ENCODE results near the gene IMPDH1. TPM values are rescaled to one million over a fixed set of nuclear protein-coding genes. Genes with fewer than 3 reads are reported as not detected.

The IMPDH1 gene
- polyA plus RNA-seq, 6 donors from 2014 or later: 24.6 to 39.6 (median 26.8) TPM

- peaks cover 0 to 2% (median 0%) of the 10 kb centered on the region in 7 donors for H3K9me3 Mint-ChIP-seq
- H3K36me3 Mint-ChIP-seq: no peaks in the 10 kb centered on the region
- ATAC-seq (ENCODE audit: low read depth in 2 of 2): no peak
- peaks cover 57 to 88% (median 78%) of the 10 kb centered on the region in 3 donors for H3K27me3 Mint-ChIP-seq
- DNase-seq: no peak
- H3K4me1 Mint-ChIP-seq: peaks cover 17 to 18% (median 18%) of the 10 kb centered on the region in 3 donors
- no peak overlapping the region for H3K4me3 Mint-ChIP-seq
- no peak overlapping the region for H3K27ac Mint-ChIP-seq
Measured at GRCh38 chr7:128364166-128364870, 45.5 kb downstream of the IMPDH1 start.

GRCh38 chr7:128363261-128363721 is 46.5 kb downstream of the IMPDH1 start:
- ATAC-seq (ENCODE audit: low read depth in 2 of 2) (no peak), DNase-seq (no peak)
- Mint-ChIP-seq H3K36me3 (no peaks in the 10 kb centered on the region), H3K27me3 (peaks cover 64 to 90% (median 84%) of the 10 kb centered on the region in 3 donors), H3K27ac (no peak overlapping the region), H3K4me3 (peak overlapping the region in 3 of 8 donors; percentile 70 to 92 (median 77)), H3K4me1 (peaks cover 17 to 18% (median 18%) of the 10 kb centered on the region in 3 donors), H3K9me3 (peaks cover 0 to 2% (median 0%) of the 10 kb centered on the region in 7 donors)

GRCh38 chr7:128362670-128363069 is 47.1 kb downstream of the IMPDH1 start:
- peaks cover 67 to 94% (median 88%) of the 10 kb centered on the region in 3 donors for H3K27me3 Mint-ChIP-seq
- H3K4me3 Mint-ChIP-seq: peak overlapping the region in 6 of 8 donors; percentile 74 to 92 (median 84)
- H3K27ac Mint-ChIP-seq: no peak overlapping the region
- H3K4me1 Mint-ChIP-seq: peaks cover 17 to 18% (median 18%) of the 10 kb centered on the region in 3 donors
- DNase-seq (no peak), ATAC-seq (ENCODE audit: low read depth in 2 of 2) (no peak)
- H3K36me3 Mint-ChIP-seq: no peaks in the 10 kb centered on the region
- H3K9me3 Mint-ChIP-seq: peaks cover 0 to 2% (median 0%) of the 10 kb centered on the region in 7 donors

- Mint-ChIP-seq H3K4me1 (peaks cover 17 to 18% (median 18%) of the 10 kb centered on the region in 3 donors), H3K36me3 (no peaks in the 10 kb centered on the region), H3K27ac (peak within 1 kb of the TSS in 2 of 6 donors; percentile 9 to 44), H3K4me3 (peak within 1 kb of the TSS; percentile 77 to 92 (median 86)), H3K9me3 (no peaks in the 10 kb centered on the region), H3K27me3 (peaks cover 58 to 87% (median 81%) of the 10 kb centered on the region in 3 donors)
- DNase-seq (peak; percentile 17), ATAC-seq (ENCODE audit: low read depth in 2 of 2) (peak; percentile 69 to 73)
Measured at GRCh38 chr7:128361411-128362379, 48.1 kb downstream of the IMPDH1 start, which contains the start of gene PRRT4. Gene PRRT4, minus strand, starts transcription at chr7:128361690.

GRCh38 chr7:128360359-128360678 is 49.5 kb downstream of the IMPDH1 start:
- DNase-seq (no peak), ATAC-seq (ENCODE audit: low read depth in 2 of 2) (no peak)
- Mint-ChIP-seq H3K36me3 (no peaks in the 10 kb centered on the region), H3K4me1 (peaks cover 17 to 18% (median 18%) of the 10 kb centered on the region in 3 donors), H3K27ac (no peak overlapping the region), H3K4me3 (peak overlapping the region in 4 of 8 donors; percentile 39 to 92 (median 68)), H3K27me3 (peaks cover 50 to 81% (median 76%) of the 10 kb centered on the region in 3 donors), H3K9me3 (no peaks in the 10 kb centered on the region)

- Mint-ChIP-seq H3K36me3 (no peaks in the 10 kb centered on the region), H3K27ac (no peak overlapping the region), H3K27me3 (peaks cover 46 to 77% (median 73%) of the 10 kb centered on the region in 3 donors), H3K4me1 (peaks cover 17 to 18% (median 18%) of the 10 kb centered on the region in 3 donors), H3K4me3 (peak overlapping the region in 5 of 8 donors; percentile 8 to 82 (median 65)), H3K9me3 (no peaks in the 10 kb centered on the region)
- DNase-seq: no peak
- ATAC-seq (ENCODE audit: low read depth in 2 of 2): no peak
Measured at GRCh38 chr7:128359939-128360338, 49.8 kb downstream of the IMPDH1 start.

GRCh38 chr7:128359336-128359735 is 50.4 kb downstream of the IMPDH1 start:
- H3K27ac Mint-ChIP-seq: no peak overlapping the region
- peaks cover 17 to 18% (median 18%) of the 10 kb centered on the region in 3 donors for H3K4me1 Mint-ChIP-seq
- H3K9me3 Mint-ChIP-seq: no peaks in the 10 kb centered on the region
- DNase-seq: no peak
- ATAC-seq (ENCODE audit: low read depth in 2 of 2): no peak
- no peaks in the 10 kb centered on the region for H3K36me3 Mint-ChIP-seq
- H3K4me3 Mint-ChIP-seq: peak overlapping the region in 4 of 8 donors; percentile 8 to 82 (median 28)
- H3K27me3 Mint-ChIP-seq: peaks cover 47 to 76% (median 72%) of the 10 kb centered on the region in 3 donors

GRCh38 chr7:128358233-128358632 is 51.5 kb downstream of the IMPDH1 start:
- Mint-ChIP-seq H3K4me3 (peak overlapping the region in 1 of 8 donors; percentile 19), H3K27ac (no peak overlapping the region), H3K27me3 (peaks cover 44 to 76% (median 72%) of the 10 kb centered on the region in 3 donors)

GRCh38 chr7:128357217-128357613 is 52.6 kb downstream of the IMPDH1 start:
- Mint-ChIP-seq H3K27ac (no peak overlapping the region), H3K27me3 (peaks cover 41 to 74% (median 70%) of the 10 kb centered on the region in 3 donors), H3K4me3 (no peak overlapping the region), H3K9me3 (no peaks in the 10 kb centered on the region), H3K4me1 (peaks cover 16 to 21% (median 17%) of the 10 kb centered on the region in 3 donors), H3K36me3 (peaks cover 0 to 10% of the 10 kb centered on the region in 2 donors)
- DNase-seq: no peak
- no peak for ATAC-seq (ENCODE audit: low read depth in 2 of 2)

More at GRCh38 chr7:128358233-128358632, 51.5 kb downstream of the IMPDH1 start:
- Mint-ChIP-seq H3K9me3 (no peaks in the 10 kb centered on the region), H3K36me3 (peaks cover 0 to 4% of the 10 kb centered on the region in 2 donors), H3K4me1 (peaks cover 17 to 18% (median 18%) of the 10 kb centered on the region in 3 donors)
- no peak for ATAC-seq (ENCODE audit: low read depth in 2 of 2)
- DNase-seq: no peak

- H3K36me3 Mint-ChIP-seq: peaks cover 0 to 10% of the 10 kb centered on the region in 2 donors
- ATAC-seq (ENCODE audit: low read depth in 2 of 2): no peak
- H3K9me3 Mint-ChIP-seq: no peaks in the 10 kb centered on the region
- peaks cover 36 to 68% (median 65%) of the 10 kb centered on the region in 3 donors for H3K27me3 Mint-ChIP-seq
- H3K4me3 Mint-ChIP-seq: peak overlapping the region in 1 of 8 donors; percentile 41
- H3K4me1 Mint-ChIP-seq: peaks cover 11 to 16% (median 12%) of the 10 kb centered on the region in 3 donors
- H3K27ac Mint-ChIP-seq: no peak overlapping the region
- no peak for DNase-seq
Measured at GRCh38 chr7:128356546-128357216, 53.1 kb downstream of the IMPDH1 start.

GRCh38 chr7:128353610-128354009 is 56.2 kb downstream of the IMPDH1 start:
- H3K4me1 Mint-ChIP-seq: peaks cover 3 to 5% (median 4%) of the 10 kb centered on the region in 3 donors
- no peaks in the 10 kb centered on the region for H3K9me3 Mint-ChIP-seq
- peaks cover 0 to 10% of the 10 kb centered on the region in 2 donors for H3K36me3 Mint-ChIP-seq
- H3K4me3 Mint-ChIP-seq: peak overlapping the region in 3 of 8 donors; percentile 15 to 77 (median 51)
- DNase-seq (no peak), ATAC-seq (ENCODE audit: low read depth in 2 of 2) (no peak)
- no peak overlapping the region for H3K27ac Mint-ChIP-seq
- peaks cover 42 to 65% (median 62%) of the 10 kb centered on the region in 3 donors for H3K27me3 Mint-ChIP-seq

- DNase-seq: no peak
- Mint-ChIP-seq H3K27me3 (peaks cover 40 to 65% (median 60%) of the 10 kb centered on the region in 3 donors), H3K9me3 (no peaks in the 10 kb centered on the region), H3K36me3 (peaks cover 0 to 10% of the 10 kb centered on the region in 2 donors), H3K4me1 (peaks cover 3 to 5% (median 4%) of the 10 kb centered on the region in 3 donors), H3K27ac (no peak overlapping the region), H3K4me3 (peak overlapping the region; percentile 6 to 89 (median 47))
- no peak for ATAC-seq (ENCODE audit: low read depth in 2 of 2)
Measured at GRCh38 chr7:128353189-128353588, 56.6 kb downstream of the IMPDH1 start.

Measured in naive B cell (primary cell).